Ovary (tissue), 9 donors: ENCODE data around the gene CST2. TPM values are rescaled to one million over a fixed set of nuclear protein-coding genes. Genes with fewer than 3 reads are reported as not detected.

Experiments
- DNase-seq, 5 donors: peaks; one replicate each; pipeline ENCODE4 v3.0.0-alpha.2; 2019 to 2020
- H3K27ac ChIP-seq, 2 donors: fragments of 200-600 bp; one replicate each; pipeline versions ENCODE4 v1.5.1 to v1.8.0; 2019 to 2022
- H3K27me3 ChIP-seq: fragments of 200-600 bp; one replicate; pipeline ENCODE4 v1.8.0; 2022
- H3K36me3 ChIP-seq: fragments of 200-600 bp; sonication (generic); one replicate; pipeline ENCODE4 v1.5.1; 2019
- H3K4me1 ChIP-seq: one replicate; pipeline ENCODE4 v1.8.1; 2013; ENCODE audit warnings: mild to moderate bottlenecking, moderate library complexity; ENCODE audit not compliant: insufficient read depth
- H3K4me3 ChIP-seq: fragments of 200-600 bp; sonication (generic); one replicate; pipeline ENCODE4 v1.5.1; 2017
- H3K9me3 ChIP-seq, 2 donors: fragments of 200-600 bp in 1 of 2; sonication (generic) in 1 of 2; one replicate each; pipeline versions ENCODE4 v1.5.1 to v1.8.1; 2013 to 2019; ENCODE audit warnings: mild to moderate bottlenecking in 1 of 2, moderate library complexity in 1 of 2
- CTCF ChIP-seq, 3 donors: fragments of 450-650 bp in 2 of 3; fragments of 200-600 bp in 1 of 3; IDR thresholded peaks; one replicate each; pipeline versions ENCODE4 v1.5.1 to v1.8.0; 2016 to 2022; ENCODE audit warnings: antibody characterized with exemption in 3 of 3, mild to moderate bottlenecking in 1 of 3
- EP300 ChIP-seq: sonication (generic); formaldehyde crosslinking; IDR thresholded peaks from one replicate; pipeline ENCODE4 v1.6.1; 2017; ENCODE audit warnings: antibody characterized with exemption
- POLR2A ChIP-seq: fragments of 450-650 bp; IDR thresholded peaks from one replicate; pipeline ENCODE4 v1.6.1; 2017; ENCODE audit warnings: antibody characterized with exemption, mild to moderate bottlenecking, moderate library complexity
- WGBS, 3 donors: extraction: QIAGEN DNeasy Blood & Tissue Kit in 1 of 3; methylation state at CpG; one replicate each; pipeline versions ENCODE4 v1.1.5 to v1.1.7; 2013 to 2017; 5-methylcytosine and 5-hydroxymethylcytosine counted together
- intact Hi-C, 4 donors: fragments of 100-400 bp; cut with DNase I; formaldehyde crosslinking; loops; one replicate each; pipeline versions ENCODE4 v1.11.0 to v1.15.1; 2022 to 2023
- polyA plus RNA-seq, 2 donors: library from polyadenylated mRNA; stranded (reverse); fragments of 200-250 nt in 1 of 2; fragments of 350-450 nt in 1 of 2; fragmentation: Illumina TruSeq in 1 of 2; extraction: RNeasy Lipid Tissue Mini Kit (QIAGEN cat#74804) in 1 of 2; gene quantifications; one replicate each; pipeline ENCODE4 v1.2.3, GENCODE V29; 2013 to 2014
- total RNA-seq, 7 donors: library from RNA; depleted of rRNA in 2 of 7; stranded (reverse); fragments of >200 nt in 2 of 7; fragmentation: NEBNext Ultra II Directional in 3 of 7; extraction: Animal tissue kit (Norgen Biotek cat#: 25700) in 3 of 7; gene quantifications; one replicate each; pipeline versions ENCODE4 v1.1.0 to v1.2.4, GENCODE V29; 2016 to 2023
- donor health status: DM: no; HTN: no; CAD: no; lungs with moderate emphysema.
- donor health status: DM: no; HTN: no; CAD: no.
- donor health status: Bipolar disorder and iron deficiency.
- donor health status: DM: yes; HTN: yes; CAD: no.
- donor health status: DM: no; HTN: no; CAD: no.
- donor health status: DM: yes; HTN: yes; CAD: no.

CST2 gene
- total and polyA plus RNA-seq, 9 donors = 0.28 TPM; not detected in 8

- H3K27ac ChIP-seq = no peak overlapping the region
- H3K27me3 ChIP-seq = no peaks in the 10 kb centered on the region
- 82 to 87% (median 83%) methylated on average over 7 of the region's 7 CpGs for WGBS, 3 donors
- no peak overlapping the region for H3K4me3 ChIP-seq
- H3K9me3 ChIP-seq = no peaks in the 10 kb centered on the region
- TF ChIP-seq CTCF (IDR thresholded peaks at IDR 0.05) = no peak
- no peak for TF ChIP-seq POLR2A
- no peak for TF ChIP-seq EP300
- no peaks in the 10 kb centered on the region for H3K36me3 ChIP-seq
- DNase-seq = no peak
- intact Hi-C loops = no loop called here
- H3K4me1 ChIP-seq = no peaks in the 10 kb centered on the region
Measured at GRCh38 chr20:23774081-23774480, 52.4 kb downstream of the CST2 start.

Other genes starting within 250 kb of the CST2 start
- not detected for gene CST9, start 220.8 kb downstream of the CST2 start, total RNA-seq
- not detected for gene CST9, start 220.8 kb downstream of the CST2 start, polyA plus RNA-seq
- 100 to 1,000 TPM; 317 to 889 (median 588) TPM for gene CST3, start 188.8 kb downstream of the CST2 start, total RNA-seq
- gene CST3, start 188.8 kb downstream of the CST2 start, polyA plus RNA-seq = 100 to 1,000 TPM; 352 to 404 TPM
- gene CST4, start 137.7 kb downstream of the CST2 start, total RNA-seq = not detected
- gene CST4, start 137.7 kb downstream of the CST2 start, polyA plus RNA-seq = not detected
- gene CST1, start 75.8 kb downstream of the CST2 start, total RNA-seq = 1 to 10 TPM in 1 of 7 donors, not detected in 6; 2.3 TPM
- under 1 TPM in 1 of 2 donors, not detected in 1; 0.11 TPM for gene CST1, start 75.8 kb downstream of the CST2 start, polyA plus RNA-seq
- gene CST5, start 53.0 kb upstream of the CST2 start, total RNA-seq = not detected
- gene CST5, start 53.0 kb upstream of the CST2 start, polyA plus RNA-seq = not detected
- gene GGTLC1, start 162.1 kb upstream of the CST2 start, total RNA-seq = not detected
- gene GGTLC1, start 162.1 kb upstream of the CST2 start, polyA plus RNA-seq = not detected